ENCODE results near the gene SCN4A.
A peak's percentile ranks its signal among the peaks of the same experiment; 100 is the strongest.
"Not testable (repeated sequence)": the region's sequence is repeated elsewhere in the genome, so short reads cannot be mapped to it uniquely, and the experiment has no call there.

SCN4A gene

GRCh38 chr17:63987221-63988126 is 14.8 kb upstream of the SCN4A start:
- intact Hi-C loops (cut with DNase I) = no loop called here
- peak in 2 of 10 donors; percentile 74 to 75 for DNase-seq

- DNase-seq = no peak
- intact Hi-C loops (cut with DNase I) = no loop called here
Observed at GRCh38 chr17:63986821-63987220, 14.1 kb upstream of the SCN4A start.

- intact Hi-C loops (cut with DNase I) = no loop called here
- peak in 1 of 10 donors; percentile 56 for DNase-seq
Observed at GRCh38 chr17:63985387-63986140, 12.8 kb upstream of the SCN4A start.

- no peak for DNase-seq
- intact Hi-C loops (cut with DNase I) = no loop called here
Observed at GRCh38 chr17:63984651-63985386, 12.1 kb upstream of the SCN4A start.

GRCh38 chr17:63984236-63984635 is 11.5 kb upstream of the SCN4A start:
- intact Hi-C loops (cut with DNase I) = no loop called here
- DNase-seq = no peak

- intact Hi-C loops (cut with DNase I) = no loop called here
Observed at GRCh38 chr17:63983320-63983719, 10.6 kb upstream of the SCN4A start.

GRCh38 chr17:63982641-63983040 is 9.9 kb upstream of the SCN4A start:
- DNase-seq; intact Hi-C loops (cut with DNase I): not testable (repeated sequence)

More at GRCh38 chr17:63983320-63983719, 10.6 kb upstream of the SCN4A start:
- DNase-seq = no peak

GRCh38 chr17:63978272-63979200 is 5.8 kb upstream of the SCN4A start:
- DNase-seq = no peak
- intact Hi-C loops (cut with DNase I) = no loop called here

GRCh38 chr17:63976702-63977101 is 4.0 kb upstream of the SCN4A start:
- no peak for DNase-seq
- intact Hi-C loops (cut with DNase I) = no loop called here

GRCh38 chr17:63975541-63976092 is 2.9 kb upstream of the SCN4A start:
- intact Hi-C loops (cut with DNase I) = no loop called here
- no peak for DNase-seq

GRCh38 chr17:63974594-63975192 is 2.0 kb upstream of the SCN4A start:
- intact Hi-C loops (cut with DNase I) = no loop called here

GRCh38 chr17:63973930-63974593 is 1.3 kb upstream of the SCN4A start:
- no peak for DNase-seq
- intact Hi-C loops (cut with DNase I) = no loop called here

More at GRCh38 chr17:63974594-63975192, 2.0 kb upstream of the SCN4A start:
- DNase-seq = no peak

GRCh38 chr17:63973247-63973646 is 529 bp upstream of the SCN4A start:
- no peak for DNase-seq
- intact Hi-C loops (cut with DNase I) = no loop called here

GRCh38 chr17:63969278-63969677 is 3.4 kb downstream of the SCN4A start:
- intact Hi-C loops (cut with DNase I) = no loop called here
- no peak for DNase-seq

- intact Hi-C loops (cut with DNase I) = no loop called here
- DNase-seq = no peak
Observed at GRCh38 chr17:63967953-63968352, 4.8 kb downstream of the SCN4A start.

- intact Hi-C loops (cut with DNase I) = no loop called here
- DNase-seq = no peak
Observed at GRCh38 chr17:63966646-63967264, 6.0 kb downstream of the SCN4A start.

GRCh38 chr17:63963123-63963522 is 9.6 kb downstream of the SCN4A start:
- intact Hi-C loops (cut with DNase I) = no loop called here
- DNase-seq = no peak

- no peak for DNase-seq
Observed at GRCh38 chr17:63962298-63962744, 10.4 kb downstream of the SCN4A start.

More at GRCh38 chr17:63962298-63962744, 10.4 kb downstream of the SCN4A start:
- intact Hi-C loops (cut with DNase I) = no loop called here
